HCT116 (cell line): ENCODE data around the gene TTLL10. TPM values are rescaled to one million over a fixed set of nuclear protein-coding genes. Genes with fewer than 3 reads are reported as not detected.

Experiments
- ATAC-seq: fragments of 200-7000 bp; cut with Tn5 transposase; 2 replicates; pipeline ENCODE4 v1.9.1; 2020; ENCODE audit warnings: mild to moderate bottlenecking, moderate library complexity
- BruUV-seq: library from RNA; stranded (reverse); fragments of 400-500 nt; replicated peaks from 2 replicates; lab custom pipeline; 2021; lab: Mats Ljungman, UMichigan
- CTCF ChIA-PET: fragments of 300-600 bp; sonication (Branson Sonifier 250); formaldehyde crosslinking; loops from one replicate; lab custom pipeline; 2021; ENCODE audit warnings: antibody characterized with exemption; lab: Charles Lee
- POLR2A ChIA-PET: fragments of 300-600, 350-600 bp; sonication (Branson Sonifier 250); formaldehyde crosslinking; loops from one replicate; lab custom pipeline; 2021; ENCODE audit warnings: antibody characterized with exemption; lab: Charles Lee
- RAD21 ChIA-PET, 2 experiments: fragments of 300-600 bp; sonication (Branson Sonifier 250); formaldehyde crosslinking; loops; one replicate each; lab custom pipeline; 2023; ENCODE audit warnings: low total read pairs in 2 of 2; ENCODE audit not compliant: uncharacterized antibody in 2 of 2, unreplicated experiment in 2 of 2, low non-redundant PET in 1 of 2; lab: Charles Lee
- DNase-seq: peaks from one replicate; pipeline ENCODE4 v3.0.0-alpha.2; 2010; ENCODE audit warnings: low read depth, low spot score
- H2AFZ ChIP-seq: fragments of 200-600 bp; shearing (Covaris generic), sonication (generic); 2 replicates; pipeline ENCODE4 v1.6.1; 2017; ENCODE audit warnings: low read depth, mixed run types, mixed read lengths, antibody characterized with exemption, low read length; ENCODE audit not compliant: poor library complexity, severe bottlenecking
- H3K27ac ChIP-seq: 2 replicates; pipeline ENCODE4 v1.5.1; 2012; ENCODE audit warnings: low read depth, low read length
- H3K27me3 ChIP-seq: fragments of 200-600 bp; sonication (generic); 2 replicates; pipeline ENCODE4 v1.6.1; 2016; ENCODE audit warnings: mixed run types, low read length, mixed read lengths; ENCODE audit not compliant: insufficient read depth
- H3K36me3 ChIP-seq, 2 experiments: fragments of 200-500 bp in 1 of 2; fragments of 200-600 bp in 1 of 2; sonication (Bioruptor generic) in 1 of 2; sonication (generic) in 1 of 2; 2 replicates each; pipeline versions ENCODE4 v1.5.1 to v1.6.1; 2014 to 2016; ENCODE audit warnings: low read length in 2 of 2, inconsistent platforms in 1 of 2, mixed read lengths in 1 of 2, mixed run types in 1 of 2; ENCODE audit not compliant: insufficient read depth in 2 of 2, control insufficient read depth in 1 of 2
- H3K4me1 ChIP-seq, 2 experiments: fragments of 200-600 bp in 1 of 2; sonication (generic) in 1 of 2; 2 replicates each; pipeline versions ENCODE4 v1.5.1 to v1.6.1; 2012 to 2017; ENCODE audit warnings: low read length in 2 of 2, inconsistent platforms in 1 of 2, mild to moderate bottlenecking in 1 of 2, mixed read lengths in 1 of 2, mixed run types in 1 of 2, moderate library complexity in 1 of 2; ENCODE audit not compliant: insufficient read depth in 2 of 2, control insufficient read depth in 1 of 2
- H3K4me2 ChIP-seq: fragments of 200-600 bp; sonication (generic); 2 replicates; pipeline ENCODE4 v1.6.1; 2017; ENCODE audit warnings: mixed run types, low read length, mixed read lengths
- H3K4me3 ChIP-seq, 2 experiments: fragments of 200-600 bp in 1 of 2; sonication (generic) in 1 of 2; replicated peaks in 1 of 2; 2 replicates each; pipeline ENCODE4 v1.5.1; 2011 to 2016; ENCODE audit warnings: low read length in 2 of 2, control low read depth in 1 of 2, low read depth in 1 of 2, mild to moderate bottlenecking in 1 of 2, mixed read lengths in 1 of 2, mixed run types in 1 of 2
- H3K79me2 ChIP-seq: fragments of 200-600 bp; sonication (generic); 2 replicates; pipeline ENCODE4 v1.6.1; 2017; ENCODE audit warnings: mild to moderate bottlenecking, mixed run types, low read length, moderate library complexity, mixed read lengths; ENCODE audit not compliant: insufficient read depth
- H3K9ac ChIP-seq: fragments of 200-600 bp; sonication (generic); 2 replicates; pipeline ENCODE4 v1.6.1; 2016; ENCODE audit warnings: low read length, mixed read lengths
- H3K9me2 ChIP-seq: fragments of 200-600 bp; sonication (generic), shearing (Covaris generic); 2 replicates; pipeline ENCODE4 v1.6.1; 2017; ENCODE audit warnings: mixed run types, mild to moderate bottlenecking, moderate library complexity; ENCODE audit not compliant: insufficient read depth
- H3K9me3 ChIP-seq, 2 experiments: fragments of 200-500 bp in 1 of 2; fragments of 200-600 bp in 1 of 2; sonication (Bioruptor generic) in 1 of 2; sonication (generic) in 1 of 2; 2 replicates each; pipeline ENCODE4 v1.6.1; 2014 to 2017; ENCODE audit warnings: low read length in 2 of 2, mixed read lengths in 2 of 2, inconsistent platforms in 1 of 2, low read depth in 1 of 2, mild to moderate bottlenecking in 1 of 2, mixed run types in 1 of 2, moderate library complexity in 1 of 2; ENCODE audit not compliant: control insufficient read depth in 1 of 2, insufficient read depth in 1 of 2
- H4K20me1 ChIP-seq: fragments of 200-600 bp; sonication (generic), shearing (Covaris generic); 2 replicates; pipeline ENCODE4 v1.6.1; 2017; ENCODE audit warnings: mixed run types, mild to moderate bottlenecking, moderate library complexity; ENCODE audit not compliant: insufficient read depth
- ATF3 ChIP-seq: IDR thresholded peaks from 2 replicates; pipeline ENCODE4 v1.6.1; 2012
- CEBPB ChIP-seq: IDR thresholded peaks from 2 replicates; pipeline ENCODE4 v1.6.1; 2012; ENCODE audit warnings: low read depth
- EGR1 ChIP-seq: IDR thresholded peaks from 2 replicates; pipeline ENCODE4 v1.6.1; 2012; ENCODE audit warnings: low read depth
- EZH2 ChIP-seq: fragments of 200-600 bp; sonication (generic); IDR thresholded peaks from 2 replicates; pipeline ENCODE4 v1.6.1; 2017; ENCODE audit warnings: antibody characterized with exemption, mixed run types
- EZH2phosphoT487 ChIP-seq: fragments of 200-600 bp; IDR thresholded peaks from 2 replicates; pipeline ENCODE4 v1.6.1; 2018; ENCODE audit warnings: antibody characterized with exemption, borderline replicate concordance
- FOSL1 ChIP-seq: IDR thresholded peaks from 2 replicates; pipeline ENCODE4 v1.6.1; 2012; ENCODE audit warnings: low read depth
- JUND ChIP-seq: IDR thresholded peaks from 2 replicates; pipeline ENCODE4 v1.6.1; 2012
- MAX ChIP-seq: IDR thresholded peaks from 2 replicates; pipeline ENCODE4 v1.6.1; 2012
- POLR2A ChIP-seq: IDR thresholded peaks from 2 replicates; pipeline ENCODE4 v1.7.0; 2011; ENCODE audit warnings: borderline replicate concordance; ENCODE audit not compliant: insufficient read depth, insufficient read length; ENCODE audit errors: extremely low read depth
- POLR2AphosphoS5 ChIP-seq: IDR thresholded peaks from 2 replicates; pipeline ENCODE4 v1.6.1; 2011; ENCODE audit warnings: mild to moderate bottlenecking, low read depth, low read length, moderate library complexity
- RAD21 ChIP-seq: IDR thresholded peaks from 2 replicates; pipeline ENCODE4 v1.6.1; 2012; ENCODE audit warnings: low read depth, mild to moderate bottlenecking
- REST ChIP-seq: IDR thresholded peaks from 2 replicates; pipeline ENCODE4 v1.6.1; 2012; ENCODE audit warnings: low read depth
- SP1 ChIP-seq: IDR thresholded peaks from 2 replicates; pipeline ENCODE4 v1.6.1; 2012; ENCODE audit warnings: low read depth
- SRF ChIP-seq: IDR thresholded peaks from 2 replicates; pipeline ENCODE4 v1.6.1; 2012; ENCODE audit warnings: low read depth
- TCF7L2 ChIP-seq: IDR thresholded peaks from 2 replicates; pipeline ENCODE4 v1.7.0; 2011; ENCODE audit warnings: borderline replicate concordance, inconsistent platforms; ENCODE audit not compliant: insufficient read depth, insufficient read length; ENCODE audit errors: extremely low read depth
- YY1 ChIP-seq: IDR thresholded peaks from 2 replicates; pipeline ENCODE4 v1.6.1; 2011; ENCODE audit warnings: low read length, low read depth, moderate library complexity, mild to moderate bottlenecking; ENCODE audit not compliant: insufficient replicate concordance; ENCODE audit errors: extremely low read depth
- ZBTB33 ChIP-seq: IDR thresholded peaks from 2 replicates; pipeline ENCODE4 v1.6.1; 2011; ENCODE audit warnings: mild to moderate bottlenecking, low read length, moderate library complexity; ENCODE audit not compliant: insufficient replicate concordance; ENCODE audit errors: extremely low read depth
- ZFX ChIP-seq: fragments of 450-650 bp; IDR thresholded peaks from 2 replicates; pipeline ENCODE4 v1.6.1; 2017
- ZNF274 ChIP-seq: fragments of 200-500 bp; sonication (Bioruptor generic); IDR thresholded peaks from 2 replicates; pipeline ENCODE4 v1.6.1; 2014; ENCODE audit warnings: mild to moderate bottlenecking, low read depth, low read length, inconsistent platforms
- intact Hi-C: fragments of 100-400 bp; cut with micrococcal nuclease; formaldehyde crosslinking; loops from 2 replicates; pipeline ENCODE4 v1.10.0; 2022
- total RNA-seq: library from RNA; stranded (reverse); gene quantifications from one replicate; pipeline ENCODE4 v1.2.1, GENCODE V29; 2021; ENCODE audit not compliant: unreplicated experiment
- TF ChIP-seq, protein P1 (sequence below), 3 experiments: fragments of 200-600 bp in 1 of 3; sonication (generic) in 1 of 3; IDR thresholded peaks in 2 of 3; conservative IDR thresholded peaks in 1 of 3; 2 replicates each; pipeline ENCODE4 v1.5.1; 2012 to 2017; ENCODE audit warnings: low read depth in 2 of 3, low read length in 2 of 3, antibody characterized with exemption in 1 of 3, borderline replicate concordance in 1 of 3, control low read depth in 1 of 3, mild to moderate bottlenecking in 1 of 3, mixed read lengths in 1 of 3, mixed run types in 1 of 3, moderate library complexity in 1 of 3; ENCODE audit not compliant: insufficient read depth in 1 of 3

The TTLL10 gene
- total RNA-seq, 1 experiment from 2014 or later: 0.10 TPM

- Histone ChIP-seq H3K9ac (peak overlapping the region; percentile 96), H3K4me2 (peak overlapping the region; percentile 93), H4K20me1 (no peaks in the 10 kb centered on the region), H3K4me1 (peaks cover 15 to 34% of the 10 kb centered on the region in 2 experiments), H2AFZ (no peak overlapping the region), H3K9me2 (no peaks in the 10 kb centered on the region), H3K4me3 (no peak overlapping the region)
- ATAC-seq: no peak
- intact Hi-C loops: no loop called here
- POLR2A ChIA-PET: interaction anchor here (1.6 kb wide), 1 partner anchor 47 kb away, joined by 3 read pairs; no protein-coding TSS in a partner anchor
- TF ChIP-seq ATF3: no peak
- TF ChIP-seq EGR1: no peak
- no peak for TF ChIP-seq RAD21
- TF ChIP-seq ZNF274: no peak
- TF ChIP-seq SRF: no peak
- TF ChIP-seq, protein P1, sequence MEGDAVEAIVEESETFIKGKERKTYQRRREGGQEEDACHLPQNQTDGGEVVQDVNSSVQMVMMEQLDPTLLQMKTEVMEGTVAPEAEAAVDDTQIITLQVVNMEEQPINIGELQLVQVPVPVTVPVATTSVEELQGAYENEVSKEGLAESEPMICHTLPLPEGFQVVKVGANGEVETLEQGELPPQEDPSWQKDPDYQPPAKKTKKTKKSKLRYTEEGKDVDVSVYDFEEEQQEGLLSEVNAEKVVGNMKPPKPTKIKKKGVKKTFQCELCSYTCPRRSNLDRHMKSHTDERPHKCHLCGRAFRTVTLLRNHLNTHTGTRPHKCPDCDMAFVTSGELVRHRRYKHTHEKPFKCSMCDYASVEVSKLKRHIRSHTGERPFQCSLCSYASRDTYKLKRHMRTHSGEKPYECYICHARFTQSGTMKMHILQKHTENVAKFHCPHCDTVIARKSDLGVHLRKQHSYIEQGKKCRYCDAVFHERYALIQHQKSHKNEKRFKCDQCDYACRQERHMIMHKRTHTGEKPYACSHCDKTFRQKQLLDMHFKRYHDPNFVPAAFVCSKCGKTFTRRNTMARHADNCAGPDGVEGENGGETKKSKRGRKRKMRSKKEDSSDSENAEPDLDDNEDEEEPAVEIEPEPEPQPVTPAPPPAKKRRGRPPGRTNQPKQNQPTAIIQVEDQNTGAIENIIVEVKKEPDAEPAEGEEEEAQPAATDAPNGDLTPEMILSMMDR (IDR thresholded peaks at IDR 0.05 in 2 of 3, conservative IDR thresholded peaks at IDR 0.05 in 1 of 3; ENCODE audit: borderline replicate concordance in 1 of 3, insufficient read depth in 1 of 3, low read depth in 2 of 3, low read length in 2 of 3): no peak
- no peak for TF ChIP-seq CEBPB
- no peak for TF ChIP-seq EZH2
- TF ChIP-seq POLR2AphosphoS5: no peak
- no peak for TF ChIP-seq YY1
- no peak for TF ChIP-seq POLR2A
- TF ChIP-seq REST: no peak
- TF ChIP-seq SP1: no peak
- TF ChIP-seq ZBTB33: no peak
- TF ChIP-seq EZH2phosphoT487: no peak
- no peak for TF ChIP-seq TCF7L2
- TF ChIP-seq FOSL1: no peak
- no peak for TF ChIP-seq JUND
- no peak for TF ChIP-seq ZFX
- no peak for TF ChIP-seq MAX
- TF ChIP-seq, all 23 proteins: peak for 0
- RAD21 ChIA-PET: no interaction called here
- BruUV-seq: no TSS peak
- Histone ChIP-seq H3K36me3 (peaks cover 0 to 2% of the 10 kb centered on the region in 2 experiments; a peak in 2 of 4 replicates), H3K9me3 (no peaks in the 10 kb centered on the region), H3K27me3 (no peaks in the 10 kb centered on the region), H3K79me2 (peaks cover 56% of the 10 kb centered on the region), H3K27ac (peak overlapping the region; percentile 98; the same call in 1 of the 2 replicates)
- CTCF ChIA-PET: no interaction called here
- no peak for DNase-seq
These were observed 7.7 kb upstream of the TTLL10 start for GRCh38 chr1:1165900-1166421.
